ENCODE data around the gene TOMM5.

TOMM5 gene

DNA sequence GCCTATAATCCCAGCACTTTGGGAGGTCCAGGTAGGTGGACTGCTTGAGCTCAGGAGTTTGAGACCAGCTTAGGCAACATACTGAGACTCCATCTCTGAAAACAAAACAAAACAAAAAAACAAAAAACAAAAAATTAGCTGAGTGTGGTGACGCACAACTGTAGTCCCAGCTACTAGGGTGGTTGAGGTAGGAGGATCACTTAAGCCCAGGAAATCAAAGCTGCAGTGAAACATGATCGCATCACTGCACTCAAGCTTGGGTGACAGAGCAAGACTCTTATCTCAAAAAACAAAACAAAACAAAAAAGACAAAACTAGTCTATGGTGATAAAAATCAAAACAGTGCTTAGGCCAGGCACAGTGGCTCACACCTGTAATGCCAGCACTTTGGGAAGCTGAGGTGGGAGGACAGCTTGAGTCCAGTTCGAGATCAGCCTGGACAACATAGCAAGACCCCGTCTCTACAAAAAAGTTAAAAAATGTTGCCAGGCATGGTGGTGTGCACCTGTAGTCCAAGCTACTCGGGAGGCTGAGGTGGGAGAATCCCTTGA is 45.0 kb downstream of the TOMM5 start:
- Histone ChIP-seq H4K20me1 (ENCODE audit: control insufficient read depth, insufficient read depth, low read depth, low read length) (no peaks in the 10 kb centered on the region), H3K27ac (ENCODE audit: low read depth, low read length) (no peak overlapping the region), H3K79me2 (ENCODE audit: control insufficient read depth, low read length) (no peaks in the 10 kb centered on the region), H3K4me1 (ENCODE audit: control insufficient read depth, low read length) (peaks cover 8% of the 10 kb centered on the region), H3K4me2 (ENCODE audit: low read length) (no peak overlapping the region), H3K9me3 (ENCODE audit: control insufficient read depth, insufficient read depth, low read length) (no peaks in the 10 kb centered on the region), H3K27me3 (ENCODE audit: control insufficient read depth, low read length) (no peaks in the 10 kb centered on the region), H3K4me3 (ENCODE audit: low read length) (no peak overlapping the region), H3K9me2 (replicated peaks; ENCODE audit: control insufficient read depth, low read length) (no peaks in the 10 kb centered on the region), H3K36me3 (ENCODE audit: control insufficient read depth, low read length) (no peaks in the 10 kb centered on the region), H3F3A (ENCODE audit: control insufficient read depth, insufficient read depth) (no peaks in the 10 kb centered on the region)
- TF ChIP-seq CTCF (IDR thresholded peaks at IDR 0.05; ENCODE audit: low read depth, low read length, poor library complexity, severe bottlenecking) (no peak), EZH2phosphoT487 (IDR thresholded peaks at IDR 0.05; ENCODE audit: borderline replicate concordance, low read length) (no peak)

DNA sequence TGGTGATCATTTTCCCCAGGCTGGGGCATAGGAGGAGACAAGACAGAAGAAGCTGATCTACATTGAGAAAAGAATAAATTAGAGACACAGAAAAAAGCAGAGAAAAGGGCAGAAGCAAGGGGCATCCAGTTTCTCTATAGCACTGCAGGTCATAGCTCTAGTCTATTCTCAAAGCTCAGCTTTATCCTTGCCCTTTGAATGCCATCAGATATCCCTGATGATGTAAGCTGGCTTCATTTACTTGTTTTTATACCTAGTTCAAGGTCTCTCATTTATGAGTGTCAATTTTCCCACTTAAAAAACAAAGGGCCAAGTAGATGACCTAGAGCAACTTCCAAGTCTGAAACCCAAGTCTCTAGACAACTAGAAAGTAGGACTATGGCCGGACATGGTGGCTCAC is 48.9 kb downstream of the TOMM5 start:
- H3K9me2 ChIP-seq (replicated peaks; ENCODE audit: control insufficient read depth, low read length) = no peaks in the 10 kb centered on the region
- H4K20me1 ChIP-seq (ENCODE audit: control insufficient read depth, insufficient read depth, low read depth, low read length) = no peaks in the 10 kb centered on the region
- TF ChIP-seq CTCF (IDR thresholded peaks at IDR 0.05; ENCODE audit: low read depth, low read length, poor library complexity, severe bottlenecking) = no peak
- peaks cover 11% of the 10 kb centered on the region for H3K4me1 ChIP-seq (ENCODE audit: control insufficient read depth, low read length)
- peaks cover 9% of the 10 kb centered on the region for H3K36me3 ChIP-seq (ENCODE audit: control insufficient read depth, low read length)
- H3K79me2 ChIP-seq (ENCODE audit: control insufficient read depth, low read length) = no peaks in the 10 kb centered on the region
- no peak overlapping the region for H3K27ac ChIP-seq (ENCODE audit: low read depth, low read length)
- no peaks in the 10 kb centered on the region for H3K9me3 ChIP-seq (ENCODE audit: control insufficient read depth, insufficient read depth, low read length)
- H3K4me2 ChIP-seq (ENCODE audit: low read length) = no peak overlapping the region
- H3F3A ChIP-seq (ENCODE audit: control insufficient read depth, insufficient read depth) = no peaks in the 10 kb centered on the region; the same call in 1 of the 2 replicates
- H3K27me3 ChIP-seq (ENCODE audit: control insufficient read depth, low read length) = no peaks in the 10 kb centered on the region
- H3K4me3 ChIP-seq (ENCODE audit: low read length) = no peak overlapping the region

- Histone ChIP-seq H3K4me3 (ENCODE audit: low read length) (no peak overlapping the region), H3K9me2 (replicated peaks; ENCODE audit: control insufficient read depth, low read length) (no peaks in the 10 kb centered on the region), H3K4me1 (ENCODE audit: control insufficient read depth, low read length) (peaks cover 11% of the 10 kb centered on the region), H3K4me2 (ENCODE audit: low read length) (no peak overlapping the region), H3K27ac (ENCODE audit: low read depth, low read length) (no peak overlapping the region), H3K36me3 (ENCODE audit: control insufficient read depth, low read length) (peaks cover 13% of the 10 kb centered on the region), H3K27me3 (ENCODE audit: control insufficient read depth, low read length) (no peaks in the 10 kb centered on the region), H4K20me1 (ENCODE audit: control insufficient read depth, insufficient read depth, low read depth, low read length) (no peaks in the 10 kb centered on the region), H3F3A (ENCODE audit: control insufficient read depth, insufficient read depth) (no peaks in the 10 kb centered on the region; the same call in 1 of the 2 replicates), H3K9me3 (ENCODE audit: control insufficient read depth, insufficient read depth, low read length) (no peaks in the 10 kb centered on the region), H3K79me2 (ENCODE audit: control insufficient read depth, low read length) (no peaks in the 10 kb centered on the region)
- TF ChIP-seq CTCF (IDR thresholded peaks at IDR 0.05; ENCODE audit: low read depth, low read length, poor library complexity, severe bottlenecking) (no peak), EZH2phosphoT487 (IDR thresholded peaks at IDR 0.05; ENCODE audit: borderline replicate concordance, low read length) (no peak)
Observed at GRCh38 chr9:37542895-37543294, 49.5 kb downstream of the TOMM5 start.
